T-cell (primary cell): ENCODE results near the gene ADGRF5. TPM values are rescaled to one million over a fixed set of nuclear protein-coding genes. Genes with fewer than 3 reads are reported as not detected.

ENCODE experiments used
- ATAC-seq, 4 experiments: fragments of 200-7000 bp in 3 of 4; fragments of 150-1000 bp in 1 of 4; cut with Tn5 transposase; replicated peaks in 1 of 4; 1 replicate in 3 of 4; 2 replicates in 1 of 4; pipeline ENCODE4 v1.10.0; 2021; ENCODE audit warnings: moderate library complexity in 3 of 4, mild to moderate bottlenecking in 2 of 4, moderate number of reproducible peaks in 1 of 4
- CTCF ChIA-PET, 2 donors: fragments of 300-600 bp; sonication (Branson Sonifier 250); formaldehyde crosslinking; loops; one replicate each; lab custom pipeline; 2022; ENCODE audit warnings: antibody characterized with exemption in 2 of 2; lab: Charles Lee
- POLR2A ChIA-PET, 2 donors: fragments of 300-600 bp; sonication (Branson Sonifier 250); formaldehyde crosslinking; loops; one replicate each; lab custom pipeline; 2022; ENCODE audit warnings: antibody characterized with exemption in 2 of 2; lab: Charles Lee
- DNase-seq, 35 experiments: peaks; one replicate each; pipeline versions ENCODE4 v3.0.0 to v3.0.0-alpha.2; 2013 to 2023
- H3K27ac ChIP-seq: one replicate; pipeline ENCODE4 v1.5.1; 2013; ENCODE audit warnings: low read length
- H3K27me3 ChIP-seq, 2 experiments: replicated peaks in 1 of 2; 1 replicate in 1 of 2; 2 replicates in 1 of 2; pipeline versions ENCODE4 v1.6.1 to v1.7.0; 2013; ENCODE audit warnings: low read length in 1 of 2, mixed read lengths in 1 of 2; ENCODE audit not compliant: control insufficient read depth in 2 of 2, insufficient read depth in 2 of 2; ENCODE audit errors: extremely low read depth in 1 of 2
- H3K36me3 ChIP-seq, 2 donors: 1 replicate in 1 of 2; 2 replicates in 1 of 2; pipeline versions ENCODE4 v1.6.1 to v1.7.0; 2013; ENCODE audit warnings: low read length in 1 of 2; ENCODE audit not compliant: control insufficient read depth in 2 of 2, insufficient read depth in 1 of 2; ENCODE audit errors: extremely low read depth in 1 of 2
- H3K4me1 ChIP-seq, 2 experiments: 1 replicate in 1 of 2; 2 replicates in 1 of 2; pipeline versions ENCODE4 v1.6.1 to v1.7.0; 2013; ENCODE audit warnings: low read length in 2 of 2, mixed read lengths in 1 of 2; ENCODE audit not compliant: insufficient read depth in 2 of 2, control insufficient read depth in 1 of 2; ENCODE audit errors: extremely low read depth in 1 of 2
- H3K4me3 ChIP-seq, 2 donors: 1 replicate in 1 of 2; 2 replicates in 1 of 2; pipeline versions ENCODE4 v1.5.1 to v1.7.0; 2013; ENCODE audit warnings: mild to moderate bottlenecking in 2 of 2, low read length in 1 of 2, moderate library complexity in 1 of 2; ENCODE audit not compliant: control insufficient read depth in 1 of 2; ENCODE audit errors: extremely low read depth in 1 of 2
- H3K9me3 ChIP-seq: 2 replicates; pipeline ENCODE4 v1.7.0; 2013
- H3K27ac Mint-ChIP-seq, 2 donors: one replicate each; pipeline ENCODE4 v1.8.0; 2020 to 2021; ENCODE audit warnings: mild to moderate bottlenecking in 2 of 2, mixed read lengths in 2 of 2
- H3K27me3 Mint-ChIP-seq, 2 donors: one replicate each; pipeline ENCODE4 v1.8.0; 2021 to 2022; ENCODE audit warnings: mixed read lengths in 2 of 2
- H3K36me3 Mint-ChIP-seq: one replicate; pipeline ENCODE4 v1.8.0; 2021; ENCODE audit warnings: mixed read lengths
- H3K4me1 Mint-ChIP-seq, 3 donors: one replicate each; pipeline ENCODE4 v1.8.0; 2020 to 2022; ENCODE audit warnings: mixed read lengths in 3 of 3, mild to moderate bottlenecking in 1 of 3
- H3K4me3 Mint-ChIP-seq, 3 donors: one replicate each; pipeline ENCODE4 v1.8.0; 2020 to 2022; ENCODE audit warnings: mild to moderate bottlenecking in 3 of 3, mixed read lengths in 3 of 3, moderate library complexity in 3 of 3
- H3K9me3 Mint-ChIP-seq, 3 donors: one replicate each; pipeline ENCODE4 v1.8.0; 2020 to 2022; ENCODE audit warnings: mixed read lengths in 3 of 3
- whole genome bisulfite sequencing: methylation state at CpG from one replicate; pipeline ENCODE4 v1.1.5; 2013; ENCODE audit warnings: missing lambda C conversion rate; ENCODE audit not compliant: insufficient coverage; 5-methylcytosine and 5-hydroxymethylcytosine counted together
- total RNA-seq, 35 experiments: library from RNA in 6 of 35; stranded (reverse) in 6 of 35; fragments of 120-200 nt in 1 of 35; gene quantifications; one replicate each; pipeline versions ENCODE4 v1.2.1 to v1.2.4 and lab custom pipeline; 2013 to 2026

The ADGRF5 gene
- total RNA-seq, 5 donors from 2014 or later (not counting 1 experiment from before 2014, with no cell fraction given): 0.07 to 0.32 (median 0.22) TPM; not detected in 2

DNA sequence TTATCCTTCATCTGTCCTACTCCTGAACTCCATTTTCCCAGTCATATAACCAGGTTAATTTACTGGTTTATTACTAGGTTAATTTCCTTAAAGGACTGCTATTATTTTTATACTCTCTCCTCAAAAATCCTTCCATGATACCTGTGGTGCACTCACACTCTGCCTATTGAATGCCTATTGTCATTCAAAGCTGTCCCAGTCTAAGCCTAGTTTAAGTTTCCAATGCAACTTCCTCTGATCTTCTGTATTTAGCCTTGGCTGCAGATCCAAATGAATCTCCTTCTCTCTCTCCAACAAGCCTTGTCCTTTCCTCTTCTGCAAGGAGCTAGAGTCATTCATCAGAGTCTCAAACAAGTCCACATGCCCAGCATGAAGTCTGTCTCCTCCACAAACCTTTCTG, 41.3 kb upstream of the ADGRF5 start:
- Histone ChIP-seq H3K36me3 (no peaks in the 10 kb centered on the region), H3K4me1 (no peaks in the 10 kb centered on the region), H3K9me3 (no peaks in the 10 kb centered on the region), H3K27ac (no peak overlapping the region), H3K4me3 (no peak overlapping the region), H3K27me3 (peaks cover 0 to 2% of the 10 kb centered on the region in 2 experiments)
- H3K4me3 Mint-ChIP-seq: no peak overlapping the region
- H3K27ac Mint-ChIP-seq: no peak overlapping the region
- DNase-seq (no peak), ATAC-seq (no peak)
- H3K4me1 Mint-ChIP-seq: no peaks in the 10 kb centered on the region
- no peaks in the 10 kb centered on the region for H3K9me3 Mint-ChIP-seq
- POLR2A ChIA-PET: interaction anchor here in 1 of 2 donors (0.7 kb wide), 1 partner anchor 152 kb away, joined by 3 read pairs; no protein-coding TSS in a partner anchor
- peaks cover 4% of the 10 kb centered on the region in 2 donors for H3K27me3 Mint-ChIP-seq
- CTCF ChIA-PET: no interaction called here
- H3K36me3 Mint-ChIP-seq: no peaks in the 10 kb centered on the region

DNA sequence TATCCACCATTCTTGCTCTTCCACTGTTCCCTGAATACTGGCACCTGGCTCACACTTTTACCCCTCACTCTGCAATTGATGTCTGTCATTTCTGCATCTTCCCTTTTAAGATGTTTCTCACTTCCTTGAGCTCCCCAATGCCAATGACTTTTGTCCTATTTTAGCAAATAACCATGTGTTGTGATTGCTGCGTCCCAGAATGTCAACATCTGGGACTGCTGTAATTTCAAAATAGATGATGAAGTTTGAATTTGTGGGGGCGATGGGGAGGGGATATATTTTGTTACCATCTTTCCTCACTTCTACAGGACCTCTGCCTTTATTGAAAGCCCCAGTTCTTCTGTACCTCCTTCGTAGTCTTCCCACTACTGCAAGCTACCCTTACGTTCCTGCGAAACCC, 40.0 kb upstream of the ADGRF5 start:
- Mint-ChIP-seq H3K27me3 (peaks cover 4 to 7% of the 10 kb centered on the region in 2 donors), H3K4me1 (no peaks in the 10 kb centered on the region), H3K9me3 (no peaks in the 10 kb centered on the region), H3K27ac (no peak overlapping the region), H3K4me3 (no peak overlapping the region), H3K36me3 (no peaks in the 10 kb centered on the region)
- Histone ChIP-seq H3K4me3 (no peak overlapping the region), H3K4me1 (no peaks in the 10 kb centered on the region), H3K27me3 (peaks cover 0 to 2% of the 10 kb centered on the region in 2 experiments), H3K27ac (no peak overlapping the region), H3K36me3 (no peaks in the 10 kb centered on the region), H3K9me3 (no peaks in the 10 kb centered on the region)
- WGBS: 90% methylated on average over 3 of the region's 5 CpGs
- DNase-seq (no peak), ATAC-seq (no peak)
- CTCF ChIA-PET: no interaction called here
- POLR2A ChIA-PET: no interaction called here

DNA sequence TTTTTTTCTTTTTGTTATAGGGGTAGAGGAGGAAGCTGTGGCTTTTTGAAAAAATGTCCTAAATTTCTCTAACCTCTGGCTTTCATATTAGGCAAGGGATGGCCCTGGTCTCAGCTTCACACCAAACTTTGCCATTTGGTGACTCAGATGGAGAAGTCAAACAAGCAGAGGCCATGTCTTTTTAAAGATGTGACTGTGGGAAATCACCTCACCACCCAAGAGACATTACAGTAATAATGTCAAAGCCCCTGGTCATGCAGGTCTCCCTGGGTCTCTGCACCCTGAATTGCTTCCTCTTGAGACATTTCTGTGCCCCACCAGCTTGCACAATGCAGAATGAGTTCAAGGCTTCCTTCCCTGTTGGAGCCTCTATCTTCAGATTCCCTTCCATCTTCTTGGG, 39.5 kb upstream of the ADGRF5 start:
- H3K36me3 Mint-ChIP-seq: no peaks in the 10 kb centered on the region
- ATAC-seq (no peak), DNase-seq (no peak)
- Histone ChIP-seq H3K4me3 (no peak overlapping the region), H3K4me1 (no peaks in the 10 kb centered on the region), H3K36me3 (no peaks in the 10 kb centered on the region), H3K27ac (no peak overlapping the region), H3K9me3 (no peaks in the 10 kb centered on the region), H3K27me3 (peaks cover 0 to 2% of the 10 kb centered on the region in 2 experiments)
- ChIA-PET CTCF (no interaction called here), POLR2A (no interaction called here)
- H3K27ac Mint-ChIP-seq: no peak overlapping the region
- H3K27me3 Mint-ChIP-seq: peaks cover 0 to 9% of the 10 kb centered on the region in 2 donors
- H3K9me3 Mint-ChIP-seq: no peaks in the 10 kb centered on the region
- no peaks in the 10 kb centered on the region for H3K4me1 Mint-ChIP-seq
- H3K4me3 Mint-ChIP-seq: no peak overlapping the region

DNA sequence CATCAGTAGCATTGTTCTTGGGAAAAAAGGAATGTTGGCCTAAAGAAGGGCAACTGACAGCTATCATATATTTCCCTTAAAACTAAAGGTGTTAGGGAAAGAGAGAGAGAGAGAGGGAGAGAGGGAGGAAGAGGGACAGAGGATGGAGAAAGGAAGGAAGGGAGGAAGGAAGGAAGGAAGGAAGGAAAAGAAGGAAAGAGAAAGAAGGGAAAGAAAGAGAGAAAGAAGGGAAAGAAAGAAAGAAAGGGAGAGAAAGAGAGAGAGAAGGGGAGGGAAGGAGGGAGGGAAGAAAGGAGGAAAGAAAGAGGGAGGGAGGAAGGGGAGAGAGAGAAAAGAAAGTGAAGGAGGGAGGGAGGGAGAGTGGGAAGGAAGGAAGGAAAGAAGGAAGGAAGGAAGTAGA, 37.7 kb upstream of the ADGRF5 start:
- Histone ChIP-seq H3K4me3 (no peak overlapping the region), H3K4me1 (no peaks in the 10 kb centered on the region), H3K36me3 (no peaks in the 10 kb centered on the region), H3K27me3 (no peaks in the 10 kb centered on the region), H3K27ac (no peak overlapping the region), H3K9me3 (no peaks in the 10 kb centered on the region)
- ATAC-seq (no peak), DNase-seq (no peak)
- POLR2A ChIA-PET: no interaction called here
- no peaks in the 10 kb centered on the region for H3K9me3 Mint-ChIP-seq
- H3K27me3 Mint-ChIP-seq: peaks cover 4 to 13% of the 10 kb centered on the region in 2 donors
- H3K4me3 Mint-ChIP-seq: no peak overlapping the region
- no peak overlapping the region for H3K27ac Mint-ChIP-seq
- H3K36me3 Mint-ChIP-seq: no peaks in the 10 kb centered on the region
- H3K4me1 Mint-ChIP-seq: no peaks in the 10 kb centered on the region
- CTCF ChIA-PET: no interaction called here

DNA sequence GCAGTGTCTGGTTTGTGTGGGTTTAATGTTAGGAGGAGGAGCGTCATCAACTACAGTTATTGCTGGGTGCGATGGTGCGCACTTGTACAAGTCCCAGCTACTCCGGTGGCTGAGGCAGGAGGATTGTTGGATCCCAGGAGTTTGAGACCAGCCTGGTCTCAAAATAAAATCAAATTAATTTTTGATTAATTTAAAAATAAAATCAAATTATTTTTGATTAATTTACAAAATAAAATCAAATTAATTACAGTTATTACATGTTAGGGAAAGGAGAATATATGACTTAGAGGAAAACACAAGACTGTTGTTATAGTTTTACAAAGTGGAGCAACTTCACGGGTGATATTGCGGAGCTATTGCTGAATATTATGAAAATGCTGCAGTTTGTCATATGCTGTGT, 34.7 kb upstream of the ADGRF5 start:
- no peak overlapping the region for H3K27ac ChIP-seq
- no peak for DNase-seq
- no peak overlapping the region for H3K4me3 Mint-ChIP-seq
- no peak for ATAC-seq
- H3K36me3 ChIP-seq: no peaks in the 10 kb centered on the region
- H3K9me3 Mint-ChIP-seq: no peaks in the 10 kb centered on the region
- WGBS: no CpG with 5 or more reads among the region's 6 CpGs
- H3K36me3 Mint-ChIP-seq: no peaks in the 10 kb centered on the region
- no peaks in the 10 kb centered on the region for H3K4me1 ChIP-seq
- ChIA-PET POLR2A (interaction anchor here in 1 of 2 donors (0.5 kb wide), 1 partner anchor 90 kb away, joined by 3 read pairs; no protein-coding TSS in a partner anchor), CTCF (no interaction called here)
- H3K27ac Mint-ChIP-seq: no peak overlapping the region
- H3K27me3 ChIP-seq: no peaks in the 10 kb centered on the region
- H3K4me3 ChIP-seq: no peak overlapping the region
- no peaks in the 10 kb centered on the region for H3K9me3 ChIP-seq
- H3K4me1 Mint-ChIP-seq: no peaks in the 10 kb centered on the region
- H3K27me3 Mint-ChIP-seq: peaks cover 11 to 18% of the 10 kb centered on the region in 2 donors

DNA sequence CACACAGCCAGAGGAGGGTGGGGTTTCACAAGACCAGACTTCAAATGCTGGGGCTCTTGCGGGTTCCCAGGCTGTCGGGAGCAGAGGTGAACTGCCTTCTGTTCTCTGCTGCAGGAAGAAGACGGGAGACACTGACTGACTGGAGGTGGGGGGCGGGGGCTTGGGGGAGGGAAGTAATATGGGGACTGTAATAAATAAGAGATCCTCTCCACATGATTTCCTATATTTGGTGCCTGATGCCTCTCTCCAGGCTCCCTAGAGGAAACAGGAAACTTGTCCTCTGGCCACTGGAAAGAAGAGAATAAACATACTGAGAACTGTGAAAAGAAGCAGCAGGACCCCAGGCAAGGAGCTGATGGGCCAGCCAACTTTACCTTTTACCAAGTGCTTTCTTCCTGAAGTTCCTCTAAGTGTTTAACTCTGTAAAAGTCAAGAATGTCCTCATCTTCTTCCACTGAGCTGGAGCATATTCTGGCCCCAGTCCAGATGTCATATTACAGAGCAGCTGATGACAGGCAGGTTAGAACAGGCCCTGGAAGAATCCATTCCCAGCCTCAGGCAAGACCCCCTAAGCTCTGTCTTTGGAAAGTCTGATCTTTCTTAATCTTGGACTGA, 33.2 kb upstream of the ADGRF5 start:
- no peak overlapping the region for H3K4me3 Mint-ChIP-seq
- no peak overlapping the region for H3K27ac Mint-ChIP-seq
- H3K27me3 Mint-ChIP-seq: peaks cover 13 to 22% of the 10 kb centered on the region in 2 donors
- H3K36me3 ChIP-seq: no peaks in the 10 kb centered on the region
- no peak overlapping the region for H3K27ac ChIP-seq
- H3K4me1 Mint-ChIP-seq: no peaks in the 10 kb centered on the region
- DNase-seq (no peak), ATAC-seq (no peak)
- no peaks in the 10 kb centered on the region for H3K9me3 Mint-ChIP-seq
- H3K27me3 ChIP-seq: peaks cover 0 to 1% of the 10 kb centered on the region in 2 experiments
- POLR2A ChIA-PET: no interaction called here
- H3K4me1 ChIP-seq: no peaks in the 10 kb centered on the region
- CTCF ChIA-PET: no interaction called here
- H3K4me3 ChIP-seq: no peak overlapping the region
- WGBS: no CpG with 5 or more reads among the region's 4 CpGs
- no peaks in the 10 kb centered on the region for H3K36me3 Mint-ChIP-seq
- H3K9me3 ChIP-seq: no peaks in the 10 kb centered on the region

DNA sequence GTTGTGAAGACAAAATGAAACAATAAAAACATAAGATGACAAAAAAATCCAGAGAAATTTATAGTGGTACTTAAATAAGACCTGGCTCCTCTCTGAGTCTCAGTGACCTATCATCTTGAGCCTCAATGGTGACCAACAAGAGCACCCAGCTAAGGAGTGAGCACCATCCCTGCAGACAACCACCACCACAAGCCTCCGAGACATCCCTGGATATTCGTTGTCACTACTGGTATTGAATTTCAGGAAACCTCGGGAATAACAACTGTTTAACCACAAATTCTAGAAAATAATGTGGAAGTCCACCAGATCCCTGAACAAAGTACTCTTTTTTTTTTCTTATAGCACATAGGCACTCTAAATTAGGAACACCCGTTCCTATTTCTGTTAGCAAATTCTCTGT, 32.2 kb upstream of the ADGRF5 start:
- ATAC-seq: no peak
- Histone ChIP-seq H3K27ac (no peak overlapping the region), H3K4me1 (no peaks in the 10 kb centered on the region), H3K9me3 (no peaks in the 10 kb centered on the region), H3K27me3 (peaks cover 0 to 2% of the 10 kb centered on the region in 2 experiments), H3K36me3 (no peaks in the 10 kb centered on the region), H3K4me3 (no peak overlapping the region)
- POLR2A ChIA-PET: no interaction called here
- 100% methylated on average over 1 of the region's 4 CpGs for WGBS
- DNase-seq: no peak
- CTCF ChIA-PET: no interaction called here
- Mint-ChIP-seq H3K36me3 (no peaks in the 10 kb centered on the region), H3K27ac (no peak overlapping the region), H3K9me3 (no peaks in the 10 kb centered on the region), H3K27me3 (peaks cover 13 to 18% of the 10 kb centered on the region in 2 donors), H3K4me3 (no peak overlapping the region), H3K4me1 (no peaks in the 10 kb centered on the region)
